Measurements from ENCODE around the gene FAAP24.

GRCh38 chr19:32936065-32936464 lies 36.0 kb upstream of the FAAP24 start:
- no peak for TF ChIP-seq CTCF (conservative IDR thresholded peaks at IDR 0.05; ENCODE audit: low read length)
- TF ChIP-seq EZH2phosphoT487 (IDR thresholded peaks at IDR 0.05; ENCODE audit: borderline replicate concordance, low read depth, low read length), result no peak
